ENCODE data around the gene OR52E6. TPM values are rescaled to one million over a fixed set of nuclear protein-coding genes. Genes with fewer than 3 reads are reported as not detected.

The OR52E6 gene
- total and polyA plus RNA-seq, 2 of the 13 experiments (the other 11 are each of a cell fraction or from before 2014, with no cell fraction given): not detected

- TF ChIP-seq, protein P1, sequence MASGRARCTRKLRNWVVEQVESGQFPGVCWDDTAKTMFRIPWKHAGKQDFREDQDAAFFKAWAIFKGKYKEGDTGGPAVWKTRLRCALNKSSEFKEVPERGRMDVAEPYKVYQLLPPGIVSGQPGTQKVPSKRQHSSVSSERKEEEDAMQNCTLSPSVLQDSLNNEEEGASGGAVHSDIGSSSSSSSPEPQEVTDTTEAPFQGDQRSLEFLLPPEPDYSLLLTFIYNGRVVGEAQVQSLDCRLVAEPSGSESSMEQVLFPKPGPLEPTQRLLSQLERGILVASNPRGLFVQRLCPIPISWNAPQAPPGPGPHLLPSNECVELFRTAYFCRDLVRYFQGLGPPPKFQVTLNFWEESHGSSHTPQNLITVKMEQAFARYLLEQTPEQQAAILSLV (CRISPR knock-in tag; IDR thresholded peaks at IDR 0.05; ENCODE audit: borderline replicate concordance): no peak
- TF ChIP-seq ZNF644 (CRISPR knock-in tag; IDR thresholded peaks at IDR 0.05; ENCODE audit: low read depth) (no peak), SMC3 (IDR thresholded peaks at IDR 0.05; ENCODE audit: low read length) (peak; percentile 76), RNF2 (conservative IDR thresholded peaks at IDR 0.05; ENCODE audit: low read depth) (0 out of 2 replicates have a peak, but pooled peaks have one; percentile 46), RBM39 (IDR thresholded peaks at IDR 0.05; ENCODE audit: low read depth, low read length, poor library complexity, severe bottlenecking) (no peak), PTBP1 (IDR thresholded peaks at IDR 0.05; ENCODE audit: low read depth, low read length, poor library complexity, severe bottlenecking) (no peak), CENPBD1 (CRISPR knock-in tag; IDR thresholded peaks at IDR 0.05; ENCODE audit: borderline replicate concordance, low read depth) (no peak), ZNF678 (CRISPR knock-in tag; IDR thresholded peaks at IDR 0.05) (no peak), FOXK2 (IDR thresholded peaks at IDR 0.05) (no peak), E2F1 (CRISPR knock-in tag; IDR thresholded peaks at IDR 0.05) (no peak), ZNF781 (CRISPR knock-in tag; IDR thresholded peaks at IDR 0.05; ENCODE audit: borderline replicate concordance, not compliant biosample characterization) (no peak), PHB2 (IDR thresholded peaks at IDR 0.05; ENCODE audit: partially characterized antibody) (no peak), RAD21 (CRISPR knock-in tag; IDR thresholded peaks at IDR 0.05) (peak; percentile 77), CTCF (CRISPR knock-in tag; IDR thresholded peaks at IDR 0.05) (peak; percentile 90)
- TF ChIP-seq, protein P2, sequence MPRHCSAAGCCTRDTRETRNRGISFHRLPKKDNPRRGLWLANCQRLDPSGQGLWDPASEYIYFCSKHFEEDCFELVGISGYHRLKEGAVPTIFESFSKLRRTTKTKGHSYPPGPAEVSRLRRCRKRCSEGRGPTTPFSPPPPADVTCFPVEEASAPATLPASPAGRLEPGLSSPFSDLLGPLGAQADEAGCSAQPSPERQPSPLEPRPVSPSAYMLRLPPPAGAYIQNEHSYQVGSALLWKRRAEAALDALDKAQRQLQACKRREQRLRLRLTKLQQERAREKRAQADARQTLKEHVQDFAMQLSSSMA (CRISPR knock-in tag; IDR thresholded peaks at IDR 0.05): no peak
- TF ChIP-seq, protein P3, sequence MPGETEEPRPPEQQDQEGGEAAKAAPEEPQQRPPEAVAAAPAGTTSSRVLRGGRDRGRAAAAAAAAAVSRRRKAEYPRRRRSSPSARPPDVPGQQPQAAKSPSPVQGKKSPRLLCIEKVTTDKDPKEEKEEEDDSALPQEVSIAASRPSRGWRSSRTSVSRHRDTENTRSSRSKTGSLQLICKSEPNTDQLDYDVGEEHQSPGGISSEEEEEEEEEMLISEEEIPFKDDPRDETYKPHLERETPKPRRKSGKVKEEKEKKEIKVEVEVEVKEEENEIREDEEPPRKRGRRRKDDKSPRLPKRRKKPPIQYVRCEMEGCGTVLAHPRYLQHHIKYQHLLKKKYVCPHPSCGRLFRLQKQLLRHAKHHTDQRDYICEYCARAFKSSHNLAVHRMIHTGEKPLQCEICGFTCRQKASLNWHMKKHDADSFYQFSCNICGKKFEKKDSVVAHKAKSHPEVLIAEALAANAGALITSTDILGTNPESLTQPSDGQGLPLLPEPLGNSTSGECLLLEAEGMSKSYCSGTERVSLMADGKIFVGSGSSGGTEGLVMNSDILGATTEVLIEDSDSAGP (CRISPR knock-in tag; IDR thresholded peaks at IDR 0.05; ENCODE audit: borderline replicate concordance): 0 out of 2 replicates have a peak, but pooled peaks have one; percentile 16
These were observed 33.1 kb downstream of the OR52E6 start, which contains the start of gene OR52N2 (continued) for GRCh38 chr11:5808500-5809121.
